ENCODE data around the gene SEMA4F.

Gene SEMA4F

GRCh38 chr2:74708883-74709282 is 54.8 kb downstream of the SEMA4F start:
- peak; percentile 41 for DNase-seq

- no peak for DNase-seq
These were observed 58.4 kb downstream of the SEMA4F start for GRCh38 chr2:74712223-74713053.

- DNase-seq, result no peak
These were observed 60.6 kb downstream of the SEMA4F start for GRCh38 chr2:74714691-74715080.

GRCh38 chr2:74715081-74715791 is 61.2 kb downstream of the SEMA4F start:
- DNase-seq, result peak; percentile 78

GRCh38 chr2:74715880-74716279 is 61.8 kb downstream of the SEMA4F start:
- DNase-seq, result no peak

GRCh38 chr2:74719066-74719465 is 65.0 kb downstream of the SEMA4F start:
- DNase-seq, result no peak

GRCh38 chr2:74721316-74721715 is 67.3 kb downstream of the SEMA4F start:
- DNase-seq, result peak; percentile 47

GRCh38 chr2:74724496-74724895 is 70.4 kb downstream of the SEMA4F start:
- no peak for DNase-seq

GRCh38 chr2:74725287-74725686 is 71.2 kb downstream of the SEMA4F start:
- peak; percentile 56 for DNase-seq

- DNase-seq, result no peak
These were observed 74.8 kb downstream of the SEMA4F start for GRCh38 chr2:74728842-74729241.

GRCh38 chr2:74730530-74730929 is 76.5 kb downstream of the SEMA4F start:
- DNase-seq, result no peak
